ENCODE results near the gene UIMC1.
"Not testable (repeated sequence)": the region's sequence is repeated elsewhere in the genome, so short reads cannot be mapped to it uniquely, and the experiment has no call there.

Gene UIMC1

GRCh38 chr5:177008716-177009115 is 2.1 kb upstream of the UIMC1 start:
- DNase-seq (ENCODE audit: low read depth in 3 of 3), result no peak

- peak; percentile 34 to 47 (median 44) for DNase-seq (ENCODE audit: low read depth in 3 of 3)
These were observed 837 bp downstream of the UIMC1 start for GRCh38 chr5:177005619-177006264.

- DNase-seq (ENCODE audit: low read depth in 3 of 3), result no peak
These were observed 1.6 kb downstream of the UIMC1 start for GRCh38 chr5:177004961-177005360.

DNA sequence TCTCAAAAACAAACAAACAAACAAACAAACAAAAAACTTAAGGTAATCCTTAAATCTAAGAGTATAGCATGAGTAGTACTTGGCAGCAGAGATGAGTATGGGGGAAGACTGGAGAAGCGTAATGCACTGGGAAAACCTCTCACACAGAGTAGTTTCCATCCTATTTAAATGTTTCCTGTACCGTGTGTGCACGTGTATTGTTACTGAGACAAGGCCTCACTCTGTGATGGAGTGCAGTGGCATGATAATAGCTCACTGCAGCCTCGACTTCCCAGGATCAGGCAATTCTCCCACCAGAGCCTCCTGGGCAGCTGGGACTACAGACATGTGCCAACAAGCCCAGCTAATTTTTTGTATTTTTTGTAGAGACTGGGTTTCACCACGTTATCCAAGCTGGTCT is 2.9 kb downstream of the UIMC1 start:
- no peak for DNase-seq (ENCODE audit: low read depth in 3 of 3)

DNA sequence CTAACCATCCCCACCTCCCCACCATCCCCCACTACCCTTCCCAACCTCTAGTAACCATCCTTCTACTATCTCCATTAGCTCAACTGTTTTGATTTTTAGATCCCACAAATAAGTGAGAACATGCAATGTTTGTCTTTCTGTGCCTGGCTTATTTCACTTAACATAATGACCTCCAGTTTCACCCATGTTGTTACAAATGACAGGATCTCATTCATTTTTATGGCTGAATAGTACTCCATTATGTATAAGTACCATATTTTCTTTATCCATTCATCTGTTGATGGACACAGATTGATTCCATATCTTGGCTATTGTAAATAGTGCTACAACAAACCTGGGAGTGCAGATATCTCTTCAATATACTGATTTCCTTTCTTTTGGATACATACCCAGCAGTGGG is 7.1 kb downstream of the UIMC1 start:
- not testable (repeated sequence) for DNase-seq (ENCODE audit: low read depth in 3 of 3)

DNA sequence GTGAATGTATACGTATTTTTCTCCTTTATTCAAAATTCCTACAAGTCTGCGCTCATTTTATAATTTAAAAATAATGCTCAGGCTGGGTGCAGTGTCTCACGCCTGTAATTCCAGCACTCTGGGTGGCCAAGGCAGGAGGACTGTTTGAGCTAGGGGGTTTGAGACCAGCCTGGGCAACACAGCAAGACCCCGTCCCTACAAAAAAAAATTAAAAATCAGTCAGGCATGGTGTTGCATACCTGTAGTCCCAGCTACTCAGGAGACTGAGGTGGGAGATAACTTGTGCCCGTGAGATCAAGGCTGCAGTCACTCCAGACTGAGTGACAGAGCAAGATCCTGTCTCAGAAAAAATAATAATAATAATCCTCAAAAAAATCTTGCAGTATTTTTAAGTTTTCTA is 7.8 kb downstream of the UIMC1 start:
- DNase-seq (ENCODE audit: low read depth in 3 of 3), result no peak

- DNase-seq (ENCODE audit: low read depth in 3 of 3), result no peak
These were observed 9.8 kb downstream of the UIMC1 start for GRCh38 chr5:176996780-176997179.

- DNase-seq (ENCODE audit: low read depth in 3 of 3), result no peak
These were observed 10.4 kb downstream of the UIMC1 start for GRCh38 chr5:176995896-176996767.

DNA sequence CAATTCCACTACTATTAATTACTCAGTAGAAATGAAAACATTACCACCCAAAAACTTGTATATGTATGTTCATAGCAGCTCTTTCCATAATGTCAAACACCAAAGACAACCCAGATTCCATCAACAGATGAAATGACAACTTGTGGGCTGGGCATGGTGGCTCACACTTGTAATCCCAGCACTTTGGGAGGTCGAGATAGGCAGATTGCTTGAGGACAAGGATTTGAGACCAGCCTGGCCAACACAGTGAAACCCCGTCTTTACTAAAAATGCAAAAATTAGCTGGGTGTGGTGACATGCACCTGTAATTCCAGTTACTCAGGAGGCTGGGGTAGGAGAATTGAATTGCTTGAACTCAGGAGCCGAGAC is 11.5 kb downstream of the UIMC1 start:
- no peak for DNase-seq (ENCODE audit: low read depth in 3 of 3)

GRCh38 chr5:176994460-176995121 is 12.0 kb downstream of the UIMC1 start:
- no peak for DNase-seq (ENCODE audit: low read depth in 3 of 3)

- DNase-seq (ENCODE audit: low read depth in 3 of 3), result not testable (repeated sequence)
These were observed 13.5 kb downstream of the UIMC1 start for GRCh38 chr5:176993081-176993480.

DNA sequence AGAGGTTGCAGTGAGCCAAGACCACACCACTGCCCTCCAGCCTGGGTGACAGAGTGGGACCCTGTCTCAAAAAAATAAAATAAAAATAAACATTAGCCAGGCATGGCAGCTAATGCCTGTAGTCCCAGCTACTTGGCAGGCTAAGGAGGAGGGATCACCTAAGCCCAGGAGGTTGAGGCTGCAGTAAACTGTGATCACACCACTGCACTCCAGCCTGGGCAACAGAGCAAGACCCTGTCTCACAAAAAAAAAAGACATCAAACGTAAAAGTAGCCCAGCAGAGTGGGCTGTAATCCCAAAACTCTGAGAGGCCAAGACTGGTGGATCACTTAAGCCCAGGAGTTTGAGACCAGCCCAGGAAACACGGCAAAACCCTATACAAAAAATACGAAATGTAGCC is 19.0 kb downstream of the UIMC1 start:
- no peak for DNase-seq (ENCODE audit: low read depth in 3 of 3)

DNA sequence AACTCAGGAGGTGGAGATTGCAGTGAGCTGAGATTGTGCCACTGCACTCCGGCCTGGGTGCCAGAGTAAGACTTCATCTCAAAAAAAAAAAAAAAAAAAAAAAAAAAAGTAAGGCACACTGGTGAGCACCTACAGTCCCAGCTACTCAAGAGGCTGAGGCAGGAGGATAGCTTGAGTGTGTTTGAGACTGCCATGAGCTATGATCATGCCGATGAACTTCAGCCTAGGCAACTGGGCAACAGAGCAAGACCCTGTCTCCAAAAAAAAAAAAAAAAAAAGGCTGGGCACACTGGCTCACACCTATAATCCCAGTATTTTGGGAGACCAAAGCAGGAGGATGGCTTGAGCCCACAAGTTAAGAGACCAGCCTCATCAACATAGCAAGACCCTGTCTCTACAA is 20.3 kb downstream of the UIMC1 start:
- no peak for DNase-seq (ENCODE audit: low read depth in 3 of 3)

DNA sequence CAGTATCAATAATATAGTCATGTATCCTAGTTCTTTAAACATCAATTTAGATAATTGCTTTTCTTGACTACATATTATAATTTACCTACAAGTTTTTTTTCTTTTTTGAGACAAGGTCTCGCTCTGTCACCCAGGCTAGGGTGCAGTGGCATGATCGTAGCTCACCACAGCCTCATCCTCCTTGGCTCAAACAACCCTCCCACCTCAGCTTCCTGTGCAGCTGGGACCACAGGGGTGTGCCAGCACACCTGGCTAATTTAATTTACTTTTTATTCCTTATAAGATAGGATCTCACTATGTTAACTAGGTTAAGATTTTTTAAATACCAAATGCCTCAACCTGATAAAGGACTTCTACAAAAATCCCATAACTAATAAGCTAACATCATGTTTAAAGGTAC is 21.1 kb downstream of the UIMC1 start:
- peak in 1 of 3 experiments; percentile 10 for DNase-seq (ENCODE audit: low read depth in 3 of 3)

GRCh38 chr5:176984176-176984575 is 22.4 kb downstream of the UIMC1 start:
- DNase-seq (ENCODE audit: low read depth in 3 of 3), result not testable (repeated sequence)

GRCh38 chr5:176983593-176983992 is 23.0 kb downstream of the UIMC1 start:
- DNase-seq (ENCODE audit: low read depth in 3 of 3), result not testable (repeated sequence)

DNA sequence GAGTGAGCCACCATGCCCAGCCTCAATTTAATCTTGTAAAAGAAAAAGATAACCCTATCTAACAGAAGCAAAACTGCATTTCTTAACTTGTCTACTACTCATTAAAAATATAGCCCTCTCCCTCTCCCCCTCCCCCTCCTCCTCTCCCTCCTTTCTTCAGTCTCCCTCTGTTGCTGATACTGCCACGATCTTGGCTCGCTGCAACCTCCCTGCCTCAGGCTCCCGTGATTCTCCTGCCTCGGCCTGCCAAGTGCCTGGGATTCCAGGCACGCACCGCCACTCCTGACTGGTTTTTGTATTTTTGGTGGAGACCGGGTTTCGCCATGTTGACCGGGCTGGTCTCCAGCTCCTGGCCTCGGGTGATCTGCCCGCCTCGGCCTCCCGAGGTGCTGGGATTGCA is 23.5 kb downstream of the UIMC1 start:
- not testable (repeated sequence) for DNase-seq (ENCODE audit: low read depth in 3 of 3)

- no peak for DNase-seq (ENCODE audit: low read depth in 3 of 3)
These were observed 25.8 kb downstream of the UIMC1 start for GRCh38 chr5:176980818-176981217.

GRCh38 chr5:176979669-176980068 is 26.9 kb downstream of the UIMC1 start:
- DNase-seq (ENCODE audit: low read depth in 3 of 3), result no peak

- no peak for DNase-seq (ENCODE audit: low read depth in 3 of 3)
These were observed 40.9 kb downstream of the UIMC1 start for GRCh38 chr5:176965633-176966032.

- no peak for DNase-seq (ENCODE audit: low read depth in 3 of 3)
These were observed 47.5 kb downstream of the UIMC1 start for GRCh38 chr5:176959051-176959450.

DNA sequence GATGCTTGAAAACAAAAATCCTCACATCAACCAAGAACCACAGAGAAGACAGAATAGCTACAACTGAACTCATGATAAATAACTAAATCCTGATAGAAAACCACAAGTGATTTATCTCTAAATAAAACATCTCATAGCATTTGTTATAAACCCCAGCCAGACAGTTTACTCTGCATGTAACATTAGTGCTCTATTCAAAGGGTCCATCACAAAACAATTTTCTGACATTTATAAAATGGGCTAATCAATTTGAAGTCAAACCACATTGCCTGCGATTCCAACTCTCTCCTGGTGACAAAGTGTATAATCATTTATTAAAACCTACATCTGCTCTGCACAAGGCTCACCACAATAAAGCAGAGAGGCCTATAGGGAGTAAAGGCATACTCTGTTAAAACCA is 49.8 kb downstream of the UIMC1 start:
- no peak for DNase-seq (ENCODE audit: low read depth in 3 of 3)

DNA sequence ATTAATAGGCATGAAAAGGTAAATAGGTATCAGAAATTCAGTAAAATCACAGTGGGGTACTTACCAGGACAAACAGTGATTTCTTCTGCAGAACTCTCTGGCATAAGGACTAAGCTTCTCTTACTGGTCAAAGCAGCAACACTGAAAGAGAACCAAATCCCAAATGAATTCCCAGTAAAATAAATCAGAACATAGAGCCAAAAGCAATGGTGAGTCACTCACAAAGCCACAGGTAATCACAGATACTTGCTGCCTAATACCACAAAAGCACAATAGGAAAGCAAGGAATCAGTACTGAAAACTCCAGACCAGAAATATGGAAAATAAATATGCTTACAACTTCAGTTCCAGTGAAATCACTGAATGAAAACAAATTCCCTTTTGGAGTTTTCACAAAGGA is 50.7 kb downstream of the UIMC1 start:
- no peak for DNase-seq (ENCODE audit: low read depth in 3 of 3)

Data from stimulated activated CD4-positive, alpha-beta T cell treated with anti-CD3 and anti-CD28 coated beads, TNF-alpha, amount 100 ng/mL, for 4 hours (primary cell).